Upper lobe of right lung (tissue), 1 donor: ENCODE results near the gene PDP2. TPM values are rescaled to one million over a fixed set of nuclear protein-coding genes. Genes with fewer than 3 reads are reported as not detected.

Source experiments
- ATAC-seq: fragments of 200-7000 bp; cut with Tn5 transposase; one replicate; pipeline ENCODE4 v1.9.1; 2020; ENCODE audit warnings: mild to moderate bottlenecking, moderate library complexity
- DNase-seq: peaks from one replicate; pipeline ENCODE4 v3.0.0-alpha.2; 2020
- H3K27ac ChIP-seq: fragments of 200-600 bp; one replicate; pipeline ENCODE4 v1.8.0; 2022
- H3K27me3 ChIP-seq: fragments of 200-600 bp; one replicate; pipeline ENCODE4 v1.8.0; 2022; ENCODE audit warnings: mild to moderate bottlenecking
- H3K36me3 ChIP-seq: fragments of 200-600 bp; one replicate; pipeline ENCODE4 v1.8.0; 2022
- H3K4me1 ChIP-seq: fragments of 200-600 bp; one replicate; pipeline ENCODE4 v1.8.0; 2022
- H3K4me3 ChIP-seq: fragments of 200-600 bp; one replicate; pipeline ENCODE4 v1.8.0; 2022; ENCODE audit warnings: mild to moderate bottlenecking
- H3K9me3 ChIP-seq: fragments of 200-600 bp; one replicate; pipeline ENCODE4 v1.8.0; 2022
- intact Hi-C: fragments of 100-400 bp; cut with DNase I; formaldehyde crosslinking; loops from one replicate; pipeline ENCODE4 v1.11.0; 2022
- total RNA-seq: library from RNA; stranded (reverse); fragmentation: NEBNext Ultra II Directional; extraction: Animal tissue kit (Norgen Biotek cat#: 25700); gene quantifications from one replicate; pipeline ENCODE4 v1.2.1, GENCODE V29; 2021
- TF ChIP-seq, protein P1 (sequence below): fragments of 200-600 bp; IDR thresholded peaks from one replicate; pipeline ENCODE4 v1.8.0; 2022; ENCODE audit warnings: antibody characterized with exemption
- donor health status: DM: no; HTN: yes; CAD: no; lungs with severe emphysema.

The PDP2 gene
- total RNA-seq, 1 donor from 2014 or later: 22.4 TPM

- intact Hi-C loops: no loop called here
Observed at GRCh38 chr16:66937725-66938337, 57.5 kb downstream of the PDP2 start.

DNA sequence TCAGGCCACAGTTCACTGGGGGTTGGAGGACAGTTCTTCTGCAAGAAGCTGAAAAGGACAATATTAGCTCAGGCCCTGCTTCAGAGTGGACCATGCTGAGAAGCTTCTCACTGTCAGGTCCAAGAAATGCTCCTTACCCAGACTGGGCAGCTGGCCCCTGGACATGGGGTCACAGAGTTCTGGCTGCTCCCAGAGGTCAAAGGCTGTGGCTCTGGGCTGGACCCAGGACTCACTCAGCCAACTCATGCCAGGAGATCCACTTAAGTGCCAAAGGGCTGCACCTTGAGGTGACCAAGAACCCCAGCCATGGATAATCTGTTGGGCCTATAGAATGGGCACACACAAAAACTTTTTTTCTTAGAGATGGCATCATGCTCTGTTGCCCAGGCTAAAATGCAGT is 59.1 kb downstream of the PDP2 start:
- peaks cover 17% of the 10 kb centered on the region for H3K4me1 ChIP-seq
- no peak for ATAC-seq
- no peak for DNase-seq
- H3K36me3 ChIP-seq: peaks cover 59% of the 10 kb centered on the region
- no peaks in the 10 kb centered on the region for H3K9me3 ChIP-seq
- no peak overlapping the region for H3K4me3 ChIP-seq
- TF ChIP-seq, protein P1, sequence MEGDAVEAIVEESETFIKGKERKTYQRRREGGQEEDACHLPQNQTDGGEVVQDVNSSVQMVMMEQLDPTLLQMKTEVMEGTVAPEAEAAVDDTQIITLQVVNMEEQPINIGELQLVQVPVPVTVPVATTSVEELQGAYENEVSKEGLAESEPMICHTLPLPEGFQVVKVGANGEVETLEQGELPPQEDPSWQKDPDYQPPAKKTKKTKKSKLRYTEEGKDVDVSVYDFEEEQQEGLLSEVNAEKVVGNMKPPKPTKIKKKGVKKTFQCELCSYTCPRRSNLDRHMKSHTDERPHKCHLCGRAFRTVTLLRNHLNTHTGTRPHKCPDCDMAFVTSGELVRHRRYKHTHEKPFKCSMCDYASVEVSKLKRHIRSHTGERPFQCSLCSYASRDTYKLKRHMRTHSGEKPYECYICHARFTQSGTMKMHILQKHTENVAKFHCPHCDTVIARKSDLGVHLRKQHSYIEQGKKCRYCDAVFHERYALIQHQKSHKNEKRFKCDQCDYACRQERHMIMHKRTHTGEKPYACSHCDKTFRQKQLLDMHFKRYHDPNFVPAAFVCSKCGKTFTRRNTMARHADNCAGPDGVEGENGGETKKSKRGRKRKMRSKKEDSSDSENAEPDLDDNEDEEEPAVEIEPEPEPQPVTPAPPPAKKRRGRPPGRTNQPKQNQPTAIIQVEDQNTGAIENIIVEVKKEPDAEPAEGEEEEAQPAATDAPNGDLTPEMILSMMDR: no peak
- H3K27ac ChIP-seq: no peak overlapping the region
- intact Hi-C loops: no loop called here
- H3K27me3 ChIP-seq: no peaks in the 10 kb centered on the region

More at GRCh38 chr16:66937725-66938337, 57.5 kb downstream of the PDP2 start:
- ATAC-seq (no peak), DNase-seq (no peak)
- Histone ChIP-seq H3K4me1 (peaks cover 25% of the 10 kb centered on the region), H3K36me3 (peaks cover 46% of the 10 kb centered on the region), H3K4me3 (no peak overlapping the region), H3K27ac (no peak overlapping the region), H3K27me3 (no peaks in the 10 kb centered on the region), H3K9me3 (no peaks in the 10 kb centered on the region)
- TF ChIP-seq, protein P1: no peak

DNA sequence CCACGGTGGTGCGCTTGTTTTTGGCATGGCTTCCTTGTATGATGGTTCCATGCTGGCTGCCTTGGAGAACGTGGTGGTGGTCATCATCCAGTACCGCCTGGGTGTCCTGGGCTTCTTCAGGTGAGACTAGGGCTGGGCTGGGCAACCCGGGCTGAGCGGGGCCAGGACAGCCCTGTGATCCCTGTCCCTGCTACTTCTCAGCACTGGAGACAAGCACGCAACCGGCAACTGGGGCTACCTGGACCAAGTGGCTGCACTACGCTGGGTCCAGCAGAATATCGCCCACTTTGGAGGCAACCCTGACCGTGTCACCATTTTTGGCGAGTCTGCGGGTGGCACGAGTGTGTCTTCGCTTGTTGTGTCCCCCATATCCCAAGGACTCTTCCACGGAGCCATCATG is 59.9 kb downstream of the PDP2 start:
- Histone ChIP-seq H3K9me3 (no peaks in the 10 kb centered on the region), H3K36me3 (peaks cover 59% of the 10 kb centered on the region), H3K27me3 (no peaks in the 10 kb centered on the region), H3K4me3 (no peak overlapping the region), H3K27ac (no peak overlapping the region), H3K4me1 (peaks cover 17% of the 10 kb centered on the region)
- TF ChIP-seq, protein P1: no peak
- DNase-seq: no peak
- intact Hi-C loops: no loop called here
- ATAC-seq: no peak

Other genes starting within 250 kb of the PDP2 start
- 58.0 TPM for gene CMTM4, start 183.8 kb upstream of the PDP2 start, total RNA-seq
- 122 TPM for gene DYNC1LI2, start 128.9 kb upstream of the PDP2 start, total RNA-seq
- gene TERB1, start 78.9 kb upstream of the PDP2 start, total RNA-seq: 0.26 TPM
- 41.8 TPM for gene NAE1, start 49.5 kb upstream of the PDP2 start, total RNA-seq
- not detected for gene CA7, start 36.1 kb upstream of the PDP2 start, total RNA-seq
- not detected for gene CDH16, start 38.4 kb downstream of the PDP2 start, total RNA-seq
- 11.1 TPM for gene RRAD, start 45.0 kb downstream of the PDP2 start, total RNA-seq
- gene CIAO2B, start 53.9 kb downstream of the PDP2 start, total RNA-seq: 69.4 TPM
- gene CES2, start 55.0 kb downstream of the PDP2 start, total RNA-seq: 35.8 TPM
- gene CES3, start 80.8 kb downstream of the PDP2 start, total RNA-seq: 3.4 TPM
- 13.3 TPM for gene CES4A, start 108.1 kb downstream of the PDP2 start, total RNA-seq
- gene CBFB, start 148.6 kb downstream of the PDP2 start, total RNA-seq: 63.0 TPM
- gene PHAF1, start 229.4 kb downstream of the PDP2 start, total RNA-seq: 16.4 TPM